ENCODE results near the gene CTNNA3. TPM values are rescaled to one million over a fixed set of nuclear protein-coding genes. Genes with fewer than 3 reads are reported as not detected.

The CTNNA3 gene
- total RNA-seq, 1 donor from 2014 or later, result 0.13 TPM

GRCh38 chr10:66880826-66881225 lies 815.2 kb downstream of the CTNNA3 start:
- no peak for DNase-seq (ENCODE audit: low read depth in 2 of 2)

- DNase-seq (ENCODE audit: low read depth in 2 of 2), result no peak
Observed at GRCh38 chr10:66880292-66880691, 815.7 kb downstream of the CTNNA3 start.

GRCh38 chr10:66877361-66877760 lies 818.6 kb downstream of the CTNNA3 start:
- no peak for DNase-seq (ENCODE audit: low read depth in 2 of 2)

- no peak for DNase-seq (ENCODE audit: low read depth in 2 of 2)
Observed at GRCh38 chr10:66869635-66870034, 826.4 kb downstream of the CTNNA3 start.

- DNase-seq (ENCODE audit: low read depth in 2 of 2), result no peak
Observed at GRCh38 chr10:66862687-66863258, 833.2 kb downstream of the CTNNA3 start.

- no peak for DNase-seq (ENCODE audit: low read depth in 2 of 2)
Observed at GRCh38 chr10:66860376-66860945, 835.5 kb downstream of the CTNNA3 start.

GRCh38 chr10:66852811-66853210 lies 843.2 kb downstream of the CTNNA3 start:
- no peak for DNase-seq (ENCODE audit: low read depth in 2 of 2)

GRCh38 chr10:66848856-66849255 lies 847.1 kb downstream of the CTNNA3 start:
- DNase-seq (ENCODE audit: low read depth in 2 of 2), result no peak

GRCh38 chr10:66844176-66844942 lies 851.6 kb downstream of the CTNNA3 start:
- DNase-seq (ENCODE audit: low read depth in 2 of 2), result no peak

GRCh38 chr10:66843396-66843795 lies 852.6 kb downstream of the CTNNA3 start:
- no peak for DNase-seq (ENCODE audit: low read depth in 2 of 2)

GRCh38 chr10:66842867-66843266 lies 853.1 kb downstream of the CTNNA3 start:
- DNase-seq (ENCODE audit: low read depth in 2 of 2), result no peak

GRCh38 chr10:66842371-66842770 lies 853.6 kb downstream of the CTNNA3 start:
- DNase-seq (ENCODE audit: low read depth in 2 of 2), result no peak

GRCh38 chr10:66838656-66839055 lies 857.3 kb downstream of the CTNNA3 start:
- DNase-seq (ENCODE audit: low read depth in 2 of 2), result no peak

GRCh38 chr10:66837990-66838389 lies 858.0 kb downstream of the CTNNA3 start:
- no peak for DNase-seq (ENCODE audit: low read depth in 2 of 2)

- DNase-seq (ENCODE audit: low read depth in 2 of 2), result no peak
Observed at GRCh38 chr10:66837335-66837734, 858.7 kb downstream of the CTNNA3 start.

GRCh38 chr10:66836771-66837170 lies 859.2 kb downstream of the CTNNA3 start:
- DNase-seq (ENCODE audit: low read depth in 2 of 2), result no peak

GRCh38 chr10:66836057-66836456 lies 859.9 kb downstream of the CTNNA3 start:
- no peak for DNase-seq (ENCODE audit: low read depth in 2 of 2)

- no peak for DNase-seq (ENCODE audit: low read depth in 2 of 2)
Observed at GRCh38 chr10:66835400-66835799, 860.6 kb downstream of the CTNNA3 start.

GRCh38 chr10:66834802-66835201 lies 861.2 kb downstream of the CTNNA3 start:
- DNase-seq (ENCODE audit: low read depth in 2 of 2), result no peak

GRCh38 chr10:66833861-66834260 lies 862.1 kb downstream of the CTNNA3 start:
- no peak for DNase-seq (ENCODE audit: low read depth in 2 of 2)

GRCh38 chr10:66832781-66833422 lies 863.1 kb downstream of the CTNNA3 start:
- no peak for DNase-seq (ENCODE audit: low read depth in 2 of 2)

- no peak for DNase-seq (ENCODE audit: low read depth in 2 of 2)
Observed at GRCh38 chr10:66828957-66829356, 867.0 kb downstream of the CTNNA3 start.

Measured in dermis microvascular lymphatic vessel endothelial cell (primary cell).